ENCODE measurements around the gene SCGB1C2. TPM values are rescaled to one million over a fixed set of nuclear protein-coding genes. Genes with fewer than 3 reads are reported as not detected.
"Not testable (repeated sequence)": the region's sequence is repeated elsewhere in the genome, so short reads cannot be mapped to it uniquely, and the experiment has no call there.

SCGB1C2 gene
- polyA plus RNA-seq, 1 donor from 2014 or later: not detected

DNA sequence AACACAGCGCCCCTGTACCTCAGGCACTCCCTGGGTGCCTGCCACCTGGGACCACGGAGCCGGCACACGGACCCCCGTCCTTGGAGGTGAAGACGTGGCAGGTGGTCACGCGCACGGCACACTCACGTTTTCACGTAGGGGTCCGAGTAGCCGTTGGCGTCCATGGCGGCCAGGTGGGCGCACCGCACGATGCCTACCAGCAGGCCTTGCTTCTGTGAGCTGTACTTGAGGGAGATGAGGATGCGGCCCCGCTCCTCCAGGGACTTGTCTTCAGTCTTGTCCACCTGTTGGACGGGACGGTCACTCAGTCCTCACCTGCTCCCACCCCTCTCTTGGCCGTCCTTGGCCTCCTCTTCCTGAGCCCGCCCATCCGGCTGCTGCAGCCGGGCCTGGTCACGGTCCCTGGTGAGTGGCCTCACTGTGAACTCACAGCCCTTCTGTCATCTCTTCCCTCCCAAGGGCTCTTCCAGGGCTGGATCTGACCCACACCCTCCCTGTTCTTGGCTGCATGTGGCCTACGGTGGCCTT lies 18.8 kb downstream of the SCGB1C2 start:
- H3K4me3 Mint-ChIP-seq: no peak overlapping the region
- peaks cover 0 to 1% (median 0%) of the 10 kb centered on the region in 3 donors for H3K4me1 Mint-ChIP-seq
- no peaks in the 10 kb centered on the region for H3K36me3 Mint-ChIP-seq
- H3K27ac Mint-ChIP-seq: no peak overlapping the region
- H3K9me3 Mint-ChIP-seq: no peaks in the 10 kb centered on the region
- peaks cover 3% of the 10 kb centered on the region for H3K27me3 Mint-ChIP-seq

DNA sequence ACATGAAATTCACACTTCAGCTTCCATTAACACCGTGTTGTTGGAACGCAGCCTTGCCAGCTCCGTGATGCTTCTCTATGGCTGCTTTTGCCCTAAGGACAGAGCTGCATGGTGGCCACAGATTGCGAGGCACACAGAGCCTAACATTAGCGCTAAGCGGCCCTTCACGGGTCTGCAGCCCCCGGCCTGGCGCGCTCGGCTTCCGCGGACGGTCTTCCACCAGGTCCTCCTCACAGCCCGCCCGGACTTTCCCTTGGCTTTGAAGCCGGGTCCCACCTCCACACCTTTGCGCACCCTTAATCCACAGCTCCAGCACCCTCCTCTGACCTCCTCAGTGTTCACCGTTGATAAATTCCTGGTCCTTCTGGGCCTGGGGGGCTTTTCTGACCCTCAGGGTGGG lies 19.6 kb downstream of the SCGB1C2 start:
- Mint-ChIP-seq H3K27ac (no peak overlapping the region), H3K27me3 (peaks cover 6% of the 10 kb centered on the region), H3K4me3 (no peak overlapping the region), H3K4me1 (no peaks in the 10 kb centered on the region), H3K9me3 (no peaks in the 10 kb centered on the region), H3K36me3 (no peaks in the 10 kb centered on the region)

DNA sequence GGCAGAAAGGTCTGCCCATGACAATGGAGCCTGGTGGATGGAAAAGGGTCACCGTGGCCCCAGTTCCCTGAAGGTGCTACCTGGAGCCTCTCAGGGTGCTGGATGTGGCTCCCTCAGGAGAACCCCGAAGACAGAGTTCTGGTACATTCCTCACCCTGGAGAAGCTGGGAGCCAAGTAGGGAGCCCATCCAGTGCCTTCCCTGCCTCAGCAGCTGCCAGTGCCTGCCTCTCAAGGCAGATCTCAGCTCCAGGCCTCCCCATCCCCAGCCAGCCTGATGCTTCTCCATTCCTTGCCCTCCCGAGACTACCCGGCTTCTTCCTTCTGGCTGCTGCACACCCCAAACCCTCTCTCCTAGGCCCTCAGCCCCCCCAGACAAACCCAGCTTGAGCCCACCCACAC lies 20.5 kb downstream of the SCGB1C2 start:
- H3K9me3 Mint-ChIP-seq: no peaks in the 10 kb centered on the region
- no peak overlapping the region for H3K27ac Mint-ChIP-seq
- no peak overlapping the region for H3K4me3 Mint-ChIP-seq
- no peaks in the 10 kb centered on the region for H3K36me3 Mint-ChIP-seq
- no peaks in the 10 kb centered on the region for H3K4me1 Mint-ChIP-seq
- peaks cover 9% of the 10 kb centered on the region for H3K27me3 Mint-ChIP-seq

DNA sequence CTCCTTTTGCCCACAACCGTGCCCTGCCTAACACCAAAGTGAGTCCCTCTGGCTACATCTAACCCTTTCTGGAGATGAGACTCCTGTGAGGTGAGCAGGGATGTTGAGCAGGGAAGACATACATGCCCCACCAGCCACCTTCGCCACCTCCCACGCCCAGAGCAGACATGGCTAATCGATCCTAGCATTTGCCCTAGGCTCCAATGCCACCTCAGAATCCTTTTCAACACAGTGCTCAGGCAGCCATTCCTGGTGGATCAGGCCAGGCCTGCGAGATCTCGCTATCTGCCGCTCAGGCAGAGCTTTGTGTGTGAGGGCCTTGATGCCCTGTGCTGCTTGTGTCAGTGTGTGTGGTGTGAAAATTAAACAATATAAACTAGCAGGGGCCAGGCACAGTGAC lies 21.0 kb downstream of the SCGB1C2 start:
- Mint-ChIP-seq H3K4me3 (no peak overlapping the region), H3K27me3 (peaks cover 9% of the 10 kb centered on the region), H3K36me3 (no peaks in the 10 kb centered on the region), H3K27ac (no peak overlapping the region), H3K4me1 (no peaks in the 10 kb centered on the region), H3K9me3 (no peaks in the 10 kb centered on the region)

DNA sequence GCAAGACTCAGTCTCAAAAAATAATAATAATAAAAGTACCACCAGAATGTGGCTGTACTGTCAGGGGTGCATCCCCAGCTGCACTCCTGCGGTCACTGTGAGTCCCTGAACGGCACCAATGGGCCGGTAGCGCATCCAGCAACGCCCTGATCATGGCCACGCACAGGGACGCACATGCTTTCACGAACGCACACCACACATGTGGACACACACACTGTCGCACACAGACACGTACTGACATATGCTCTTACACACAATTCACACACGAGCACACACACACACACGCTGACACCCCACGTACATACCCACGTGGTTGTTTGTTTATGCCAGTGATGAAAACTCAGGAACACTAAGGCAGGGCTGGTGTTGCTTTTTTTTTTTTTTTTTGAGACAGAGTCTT lies 22.2 kb downstream of the SCGB1C2 start:
- Mint-ChIP-seq H3K27me3 (peaks cover 8% of the 10 kb centered on the region), H3K9me3 (no peaks in the 10 kb centered on the region), H3K4me3 (peak overlapping the region in 2 of 4 donors; percentile 9 to 12), H3K36me3 (no peaks in the 10 kb centered on the region), H3K4me1 (no peaks in the 10 kb centered on the region), H3K27ac (no peak overlapping the region)

DNA sequence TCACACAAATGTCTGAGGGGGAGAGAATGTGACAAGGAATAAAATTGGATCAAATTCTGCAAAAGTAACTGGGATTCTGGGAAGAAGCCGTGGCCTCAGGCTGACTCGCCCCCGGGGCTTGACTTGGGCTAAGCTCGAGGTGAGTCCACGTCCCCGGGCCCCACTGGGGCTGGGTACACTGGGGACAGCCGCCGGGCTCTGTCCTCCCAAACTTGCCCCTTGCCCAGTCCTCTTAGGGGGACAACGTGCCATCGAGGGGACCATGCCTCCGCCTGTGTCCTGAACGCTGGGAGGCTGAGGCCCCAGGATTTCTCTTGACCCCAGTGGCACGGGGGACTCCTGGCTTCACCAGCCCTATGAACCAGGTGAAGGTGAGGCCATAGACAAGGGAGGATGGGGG lies 23.0 kb downstream of the SCGB1C2 start:
- H3K36me3 Mint-ChIP-seq: no peaks in the 10 kb centered on the region
- no peak overlapping the region for H3K4me3 Mint-ChIP-seq
- H3K9me3 Mint-ChIP-seq: no peaks in the 10 kb centered on the region

DNA sequence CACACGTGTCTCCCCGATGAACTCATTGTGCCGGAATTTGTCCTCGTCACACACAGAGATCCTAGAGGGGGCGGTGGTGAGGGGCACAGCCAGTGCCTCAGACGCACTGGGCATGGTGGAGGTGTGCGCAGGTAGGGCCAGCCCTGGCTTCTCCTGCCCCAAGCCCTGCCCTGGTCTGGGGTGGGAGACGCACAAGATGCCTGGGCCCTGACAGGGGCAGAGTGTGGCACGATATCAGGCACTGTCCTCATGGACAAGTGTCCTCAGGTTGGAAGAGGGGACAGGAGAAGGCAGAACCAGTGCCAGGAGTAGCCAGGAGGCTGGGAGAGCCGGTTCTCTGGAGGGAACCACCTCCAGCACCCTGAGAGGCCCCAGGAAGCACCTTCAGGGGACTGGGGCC lies 24.1 kb downstream of the SCGB1C2 start:
- no peak overlapping the region for H3K27ac Mint-ChIP-seq

More for the DNA sequence above, 23.0 kb downstream of the SCGB1C2 start:
- H3K27ac Mint-ChIP-seq: no peak overlapping the region
- peaks cover 8% of the 10 kb centered on the region for H3K27me3 Mint-ChIP-seq
- no peaks in the 10 kb centered on the region for H3K4me1 Mint-ChIP-seq

DNA sequence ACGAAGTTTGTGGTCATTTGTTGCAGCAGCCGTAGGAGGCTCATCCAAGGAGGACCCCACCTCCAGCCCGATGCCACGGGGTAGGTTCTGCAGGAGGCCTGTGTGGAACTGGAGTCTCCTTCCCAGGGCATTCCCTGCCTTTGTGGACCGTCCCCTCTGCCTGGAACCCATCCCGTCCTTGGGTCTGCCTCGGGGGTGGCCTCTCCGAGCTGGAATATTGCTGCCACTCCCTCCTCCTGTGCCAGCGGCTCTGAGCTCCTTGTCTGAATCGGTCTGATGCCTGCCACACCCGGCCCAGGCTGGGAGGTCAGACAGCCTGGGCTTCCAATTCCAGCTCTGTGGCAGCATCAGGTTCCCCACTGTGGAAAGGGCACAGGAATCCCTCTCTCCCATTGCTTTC lies 25.3 kb downstream of the SCGB1C2 start:
- no peaks in the 10 kb centered on the region for H3K4me1 Mint-ChIP-seq
- no peaks in the 10 kb centered on the region for H3K36me3 Mint-ChIP-seq
- H3K27ac Mint-ChIP-seq: no peak overlapping the region
- peaks cover 8% of the 10 kb centered on the region for H3K27me3 Mint-ChIP-seq
- no peak overlapping the region for H3K4me3 Mint-ChIP-seq
- no peaks in the 10 kb centered on the region for H3K9me3 Mint-ChIP-seq

More for the DNA sequence above, 24.1 kb downstream of the SCGB1C2 start:
- Mint-ChIP-seq H3K36me3 (no peaks in the 10 kb centered on the region), H3K9me3 (no peaks in the 10 kb centered on the region), H3K4me3 (no peak overlapping the region), H3K4me1 (no peaks in the 10 kb centered on the region), H3K27me3 (peaks cover 8% of the 10 kb centered on the region)

DNA sequence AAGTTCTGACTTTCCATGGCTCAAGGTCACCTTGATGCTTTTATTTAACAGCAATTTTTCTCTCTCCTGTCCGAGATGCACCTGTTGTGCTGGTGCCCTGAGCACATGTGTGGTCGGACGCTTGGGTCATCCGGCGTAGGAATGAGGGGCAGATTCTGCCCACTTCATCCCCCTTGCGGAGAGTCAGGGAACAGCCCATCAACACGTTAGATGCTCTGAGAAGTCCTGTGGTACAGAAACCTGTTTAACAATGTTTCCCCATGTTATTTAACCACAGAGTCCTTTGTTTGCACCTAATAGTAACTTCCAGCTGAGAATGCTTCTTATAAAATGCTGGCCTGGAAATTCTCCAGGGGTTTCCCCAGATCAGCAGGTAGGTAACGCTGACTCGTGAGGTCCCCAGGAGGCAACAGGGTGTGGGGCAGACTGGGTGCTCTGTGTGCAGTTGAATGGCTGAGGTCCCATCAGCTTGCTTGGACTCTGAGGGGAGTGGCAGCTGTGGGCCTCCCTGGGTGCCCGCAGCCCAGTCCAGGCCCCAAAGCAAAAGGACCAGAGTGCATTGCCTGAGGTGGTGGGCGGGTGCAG lies 26.2 kb downstream of the SCGB1C2 start:
- Mint-ChIP-seq H3K36me3 (no peaks in the 10 kb centered on the region), H3K4me3 (no peak overlapping the region), H3K4me1 (no peaks in the 10 kb centered on the region), H3K9me3 (no peaks in the 10 kb centered on the region), H3K27ac (no peak overlapping the region), H3K27me3 (peaks cover 8% of the 10 kb centered on the region)

DNA sequence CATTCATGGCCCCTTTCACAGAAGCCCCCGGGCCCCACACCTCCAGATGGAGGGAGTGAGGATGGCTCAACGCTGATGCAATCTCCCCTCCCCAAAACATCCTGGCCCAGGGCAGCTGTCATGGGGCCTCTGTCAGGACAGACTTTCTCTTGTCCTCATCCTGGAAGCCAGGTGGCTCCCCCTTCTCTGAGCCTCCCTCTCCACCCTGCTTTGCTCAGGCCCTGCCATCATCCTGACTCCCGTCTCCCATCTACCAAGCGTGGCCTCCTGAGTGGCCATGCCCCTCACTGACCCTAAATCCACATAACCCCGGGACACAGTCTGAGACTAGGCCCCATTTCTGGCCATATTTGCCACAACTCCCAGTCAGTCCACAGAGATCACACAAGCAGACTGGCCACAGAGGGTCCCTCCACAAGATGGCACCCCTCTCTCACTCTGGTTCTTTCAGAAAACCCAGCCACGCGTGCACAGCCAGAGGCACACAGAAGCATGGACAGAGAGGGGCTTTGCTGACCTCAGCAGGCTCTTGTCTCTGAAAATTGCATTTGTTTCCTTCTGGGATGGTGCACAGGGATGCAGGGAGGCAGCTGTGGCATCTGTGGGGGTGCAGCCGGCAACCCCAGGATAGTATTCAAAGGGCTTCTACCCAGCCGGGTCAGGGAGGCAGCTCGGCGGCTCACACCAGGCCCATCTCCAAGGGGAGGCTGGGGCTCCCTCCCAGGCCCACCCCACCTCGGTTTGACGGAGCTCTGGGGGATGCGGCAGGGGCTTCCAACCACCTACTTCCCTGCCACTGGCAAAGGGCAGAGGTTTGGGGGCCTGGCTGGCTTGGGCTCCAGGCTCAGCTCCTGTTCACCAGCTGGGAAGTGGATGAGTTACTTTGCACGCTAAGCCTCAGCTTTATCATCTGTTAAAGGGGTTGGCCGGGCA lies 27.2 kb downstream of the SCGB1C2 start:
- Mint-ChIP-seq H3K9me3 (no peaks in the 10 kb centered on the region), H3K36me3 (no peaks in the 10 kb centered on the region), H3K4me1 (no peaks in the 10 kb centered on the region), H3K27ac (no peak overlapping the region), H3K27me3 (peaks cover 8% of the 10 kb centered on the region), H3K4me3 (no peak overlapping the region)

DNA sequence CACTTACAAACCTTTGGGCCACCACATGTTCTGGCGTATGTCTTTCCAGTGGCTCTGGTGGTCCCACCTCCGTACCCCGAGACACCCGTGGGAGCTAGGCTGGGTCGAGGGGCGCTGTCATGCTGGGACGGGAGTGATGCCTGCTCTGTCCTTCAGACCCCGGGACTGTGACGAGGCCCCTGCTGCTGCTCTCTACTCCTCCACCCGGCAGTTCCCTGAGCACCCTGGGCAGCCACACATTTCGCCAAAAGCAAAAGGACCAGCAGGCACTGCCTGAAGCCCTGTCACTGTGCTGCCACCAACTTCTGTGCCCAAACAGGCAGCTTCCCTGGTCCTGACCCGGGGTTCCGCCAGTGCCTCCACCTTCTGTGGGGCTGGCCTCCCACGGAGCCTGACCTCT lies 28.6 kb downstream of the SCGB1C2 start:
- Mint-ChIP-seq H3K27me3 (peaks cover 7% of the 10 kb centered on the region), H3K4me3 (no peak overlapping the region), H3K4me1 (no peaks in the 10 kb centered on the region), H3K36me3 (no peaks in the 10 kb centered on the region), H3K27ac (no peak overlapping the region), H3K9me3 (no peaks in the 10 kb centered on the region)

DNA sequence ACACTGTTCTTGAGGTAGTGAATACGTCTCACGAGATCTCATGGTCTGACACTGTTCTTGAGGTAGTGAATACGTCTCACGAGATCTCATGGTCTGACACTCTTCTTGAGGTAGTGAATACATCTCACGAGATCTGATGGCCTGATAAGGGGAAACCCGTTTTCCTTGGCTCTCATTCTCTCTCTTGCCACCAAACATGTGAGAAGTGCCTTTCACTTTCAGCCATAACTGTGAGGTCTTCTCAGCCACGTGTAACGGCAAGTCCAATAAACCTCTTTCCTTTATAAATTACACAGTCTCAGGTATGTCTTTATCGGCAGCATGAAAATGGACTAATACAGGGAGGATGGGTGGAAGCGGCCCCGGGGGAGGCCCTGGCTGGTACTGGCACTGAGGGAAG lies 31.2 kb downstream of the SCGB1C2 start:
- not testable (repeated sequence) for H3K4me1 Mint-ChIP-seq, H3K4me3 Mint-ChIP-seq, H3K27me3 Mint-ChIP-seq, H3K36me3 Mint-ChIP-seq, H3K9me3 Mint-ChIP-seq, H3K27ac Mint-ChIP-seq

DNA sequence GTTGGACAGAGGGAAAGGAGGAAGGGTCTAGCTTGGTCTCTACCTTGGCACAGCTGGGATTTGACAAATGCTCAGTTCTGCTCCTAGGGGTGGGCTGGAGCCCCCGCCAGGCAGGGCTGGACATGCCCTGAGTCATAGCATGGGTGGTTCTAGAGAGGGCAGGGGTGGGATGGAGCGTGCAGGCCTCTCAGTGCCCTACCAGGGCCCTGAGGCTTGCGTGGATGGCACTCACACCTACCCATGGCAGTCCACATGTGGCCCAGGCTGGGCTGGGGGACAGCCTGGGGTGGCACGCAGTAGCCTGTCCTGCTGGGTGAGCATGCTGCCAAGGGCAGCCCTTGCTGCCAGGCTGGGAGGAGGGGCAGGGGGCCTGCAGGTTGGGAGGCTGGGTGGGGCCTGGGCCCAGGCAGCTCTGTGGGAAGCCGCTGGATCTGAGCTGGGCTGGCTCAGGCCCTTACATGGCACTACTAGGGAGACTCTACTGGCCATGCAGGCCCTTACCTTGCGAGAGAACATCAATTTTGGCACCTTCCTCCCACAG lies 32.8 kb downstream of the SCGB1C2 start:
- Mint-ChIP-seq H3K4me3 (no peak overlapping the region), H3K27ac (no peak overlapping the region), H3K27me3 (no peaks in the 10 kb centered on the region), H3K9me3 (no peaks in the 10 kb centered on the region), H3K36me3 (no peaks in the 10 kb centered on the region), H3K4me1 (no peaks in the 10 kb centered on the region)

DNA sequence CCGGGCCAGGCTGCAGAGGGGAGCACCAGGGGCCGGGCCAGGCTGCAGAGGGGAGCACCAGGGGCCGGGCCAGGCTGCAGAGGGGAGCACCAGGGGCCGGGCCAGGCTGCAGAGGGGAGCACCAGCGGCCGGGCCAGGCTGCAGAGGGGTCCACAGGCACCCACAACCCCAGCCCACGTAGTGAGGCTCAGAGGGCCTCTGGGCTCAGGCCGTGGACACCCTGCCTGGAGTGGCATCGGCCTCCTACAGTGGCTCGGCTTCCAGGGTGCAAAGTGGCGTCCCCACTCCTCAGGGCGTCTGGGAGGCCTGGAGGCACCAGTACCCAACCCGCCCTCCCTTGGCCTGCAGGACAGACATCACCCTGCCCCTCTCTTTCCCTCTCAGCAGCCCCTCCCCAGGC lies 34.5 kb downstream of the SCGB1C2 start:
- no peaks in the 10 kb centered on the region for H3K4me1 Mint-ChIP-seq
- no peaks in the 10 kb centered on the region for H3K27me3 Mint-ChIP-seq
- H3K36me3 Mint-ChIP-seq: no peaks in the 10 kb centered on the region
- no peak overlapping the region for H3K27ac Mint-ChIP-seq
- no peak overlapping the region for H3K4me3 Mint-ChIP-seq
- no peaks in the 10 kb centered on the region for H3K9me3 Mint-ChIP-seq

DNA sequence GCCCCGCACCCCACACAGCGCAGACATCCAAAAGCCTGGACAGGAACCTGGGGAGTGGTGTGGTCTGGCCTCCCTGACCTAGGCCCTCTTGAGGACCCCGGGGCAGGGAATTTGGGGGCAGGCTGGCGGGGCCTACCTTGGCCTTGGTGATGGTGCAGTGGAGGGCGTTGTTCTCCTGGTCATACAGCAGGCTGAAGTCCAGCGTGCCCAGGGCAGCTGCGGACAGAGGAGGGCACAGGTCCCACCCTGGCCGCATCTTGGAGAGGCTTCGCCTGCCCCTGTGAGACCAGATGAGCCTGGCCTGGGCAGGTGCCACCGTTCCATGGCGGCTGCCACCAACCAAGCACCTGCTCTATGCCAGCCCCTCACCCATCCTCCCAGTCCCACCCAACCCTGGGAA lies 35.0 kb downstream of the SCGB1C2 start:
- Mint-ChIP-seq H3K4me3 (no peak overlapping the region), H3K9me3 (no peaks in the 10 kb centered on the region), H3K27ac (no peak overlapping the region), H3K4me1 (no peaks in the 10 kb centered on the region), H3K27me3 (peaks cover 2% of the 10 kb centered on the region), H3K36me3 (no peaks in the 10 kb centered on the region)
